GM19193 (cell line): ENCODE results near the gene FITM1.

ENCODE experiments used
- POLR2A ChIP-seq: IDR thresholded peaks from 4 replicates; pipeline ENCODE4 v1.6.1; 2011; ENCODE audit not compliant: insufficient read depth, insufficient read length; ENCODE audit errors: extremely low read depth

The FITM1 gene

GRCh38 chr14:24123424-24124417 is 6.7 kb upstream of the FITM1 start:
- TF ChIP-seq POLR2A = peak; percentile 16

- TF ChIP-seq POLR2A = no peak
Observed at GRCh38 chr14:24126939-24127338, 3.5 kb upstream of the FITM1 start.

- no peak for TF ChIP-seq POLR2A
Observed at GRCh38 chr14:24127673-24128072, 2.8 kb upstream of the FITM1 start.

DNA sequence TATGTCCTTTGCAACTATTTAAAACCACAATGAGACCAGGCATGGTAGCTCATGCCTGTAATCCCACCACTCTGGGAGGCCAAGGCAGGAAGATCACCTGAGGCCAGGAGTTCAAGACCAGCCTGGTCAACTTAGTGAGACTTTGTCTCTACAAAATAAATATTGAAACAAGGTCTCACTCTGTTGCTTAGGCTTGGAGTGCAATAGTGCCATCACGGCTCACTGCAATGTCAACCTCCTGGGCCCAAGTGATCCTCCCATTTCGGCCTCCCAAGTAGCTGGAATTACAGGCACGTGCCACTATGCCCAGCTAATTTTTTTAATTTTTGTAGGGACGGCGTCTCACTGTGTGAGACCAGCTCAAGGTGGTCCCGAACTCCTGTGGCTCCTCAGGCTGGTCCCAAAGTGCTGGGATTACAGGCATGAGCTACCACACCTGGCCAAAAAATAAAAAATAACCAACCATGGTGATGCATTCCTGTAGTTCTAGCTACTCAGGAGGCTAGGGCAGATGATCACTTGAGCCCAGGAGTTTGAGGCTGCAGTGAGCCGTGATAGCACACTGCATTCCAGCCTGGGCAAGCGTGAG is 955 bp upstream of the FITM1 start:
- no peak for TF ChIP-seq POLR2A

DNA sequence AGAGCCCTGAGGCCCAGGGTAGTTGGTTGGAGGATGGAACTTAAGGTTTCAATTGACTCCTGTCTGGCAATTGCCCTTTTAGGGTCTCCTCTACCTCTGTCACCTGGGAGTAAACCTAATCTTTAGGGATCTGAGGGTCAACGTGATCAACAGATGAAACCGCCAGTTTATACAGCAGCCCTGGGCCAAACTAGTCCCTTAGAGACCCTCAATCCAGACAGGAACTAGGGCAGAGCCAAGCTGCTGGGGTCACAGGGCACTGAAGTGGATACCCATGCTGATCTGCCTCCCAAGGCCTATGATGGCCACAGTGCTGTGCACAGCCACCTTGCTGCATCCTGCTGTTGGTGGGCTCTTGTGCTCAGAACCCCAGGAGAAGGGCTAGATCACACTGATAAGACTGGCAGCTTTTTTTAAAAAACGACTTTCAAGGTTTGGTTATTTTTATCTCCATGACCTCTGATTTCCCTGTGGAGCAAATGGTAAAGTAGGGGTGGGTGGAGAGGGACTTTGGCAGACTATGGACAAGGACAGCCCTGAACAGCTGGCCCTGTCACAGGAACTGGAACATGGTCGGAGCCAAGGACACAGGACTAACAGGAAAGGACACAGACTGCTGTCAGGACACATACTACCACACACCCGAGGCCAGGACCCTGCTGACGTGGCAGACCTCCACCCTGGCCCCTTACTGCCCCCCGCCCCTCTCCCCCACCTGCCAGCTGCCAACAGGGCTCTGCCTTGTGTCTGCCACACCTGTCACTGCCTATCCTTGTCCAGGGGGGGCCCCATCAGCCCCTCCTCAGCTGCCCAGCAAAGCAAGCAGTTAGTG is 474 bp downstream of the FITM1 start:
- no peak for TF ChIP-seq POLR2A

- no peak for TF ChIP-seq POLR2A
Observed at GRCh38 chr14:24131549-24131966, 1.1 kb downstream of the FITM1 start.

DNA sequence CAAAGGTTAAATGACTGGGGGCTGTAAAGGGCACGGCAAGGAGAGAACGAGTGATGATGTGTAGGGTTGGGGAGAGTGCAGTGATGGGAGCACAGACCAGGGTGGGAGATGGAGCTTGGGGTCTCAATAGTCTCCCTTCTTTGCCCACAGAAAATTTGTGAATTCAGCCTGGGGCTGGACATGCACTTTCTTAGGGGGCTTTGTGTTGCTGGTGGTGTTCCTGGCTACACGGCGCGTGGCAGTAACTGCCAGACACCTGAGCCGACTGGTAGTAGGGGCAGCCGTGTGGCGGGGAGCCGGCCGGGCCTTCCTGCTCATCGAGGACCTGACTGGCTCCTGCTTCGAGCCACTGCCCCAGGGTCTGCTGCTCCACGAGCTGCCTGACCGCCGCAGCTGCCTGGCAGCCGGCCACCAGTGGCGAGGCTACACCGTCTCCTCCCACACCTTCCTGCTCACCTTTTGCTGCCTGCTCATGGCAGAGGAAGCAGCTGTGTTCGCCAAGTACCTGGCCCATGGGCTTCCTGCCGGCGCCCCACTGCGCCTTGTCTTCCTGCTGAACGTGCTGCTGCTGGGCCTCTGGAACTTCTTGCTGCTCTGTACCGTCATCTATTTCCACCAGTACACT is 1.7 kb downstream of the FITM1 start:
- TF ChIP-seq POLR2A = no peak

DNA sequence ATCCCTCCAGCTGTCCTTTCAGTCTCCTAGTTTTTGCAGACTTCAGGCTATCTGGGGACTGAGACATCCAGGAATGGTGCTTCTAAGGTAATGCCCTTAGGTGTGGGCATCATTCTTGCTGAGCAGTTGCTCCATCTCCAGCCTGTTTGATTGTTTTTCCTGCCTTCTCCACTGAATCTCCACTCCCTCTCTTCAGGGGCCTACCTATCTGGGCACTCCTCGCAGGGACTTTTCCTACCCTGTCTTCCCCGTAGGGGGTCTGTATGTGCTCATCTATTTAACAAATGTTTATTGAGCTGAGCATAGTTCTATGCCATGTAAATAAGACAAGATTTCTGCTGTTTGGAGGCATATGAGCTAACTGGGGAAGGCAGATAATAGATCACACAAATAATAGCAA is 2.5 kb downstream of the FITM1 start:
- TF ChIP-seq POLR2A = no peak

DNA sequence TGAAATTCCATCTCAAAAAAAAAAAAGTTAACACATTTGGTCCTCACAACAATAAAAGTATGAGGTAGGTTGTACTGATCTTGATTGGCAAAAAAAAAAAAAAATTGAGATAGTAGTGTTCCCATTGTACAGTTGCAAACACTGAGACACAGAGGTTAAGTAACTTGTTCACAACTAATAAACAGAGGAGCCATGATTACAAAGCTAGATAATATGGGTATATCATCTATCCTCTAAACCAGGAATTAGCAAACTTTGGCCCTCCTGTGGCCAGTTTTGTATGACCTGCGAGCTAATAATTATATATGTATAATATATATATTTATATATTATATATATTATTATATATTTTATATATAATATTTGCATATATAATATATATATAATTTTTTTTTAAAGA is 3.3 kb downstream of the FITM1 start:
- no peak for TF ChIP-seq POLR2A

DNA sequence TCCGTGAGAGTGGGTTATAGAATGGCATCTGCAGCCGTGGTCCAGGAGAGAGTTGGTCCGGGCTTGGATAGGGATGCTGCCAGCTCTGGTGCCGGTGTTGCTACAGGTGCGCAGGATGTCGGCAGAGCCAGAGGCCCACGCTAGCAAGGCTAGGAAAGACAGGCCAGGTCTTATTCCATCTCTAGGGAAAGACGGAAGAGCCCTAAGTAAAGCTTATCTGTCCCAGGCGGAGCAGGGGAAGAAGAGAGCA is 5.0 kb downstream of the FITM1 start:
- no peak for TF ChIP-seq POLR2A

- TF ChIP-seq POLR2A = peak; percentile 67
Observed at GRCh38 chr14:24135834-24136683, 5.6 kb downstream of the FITM1 start, which contains the start of gene PSME1. Gene PSME1, plus strand, starts transcription at chr14:24136194. Its CDS starts 69 bp downstream, at chr14:24136263.

DNA sequence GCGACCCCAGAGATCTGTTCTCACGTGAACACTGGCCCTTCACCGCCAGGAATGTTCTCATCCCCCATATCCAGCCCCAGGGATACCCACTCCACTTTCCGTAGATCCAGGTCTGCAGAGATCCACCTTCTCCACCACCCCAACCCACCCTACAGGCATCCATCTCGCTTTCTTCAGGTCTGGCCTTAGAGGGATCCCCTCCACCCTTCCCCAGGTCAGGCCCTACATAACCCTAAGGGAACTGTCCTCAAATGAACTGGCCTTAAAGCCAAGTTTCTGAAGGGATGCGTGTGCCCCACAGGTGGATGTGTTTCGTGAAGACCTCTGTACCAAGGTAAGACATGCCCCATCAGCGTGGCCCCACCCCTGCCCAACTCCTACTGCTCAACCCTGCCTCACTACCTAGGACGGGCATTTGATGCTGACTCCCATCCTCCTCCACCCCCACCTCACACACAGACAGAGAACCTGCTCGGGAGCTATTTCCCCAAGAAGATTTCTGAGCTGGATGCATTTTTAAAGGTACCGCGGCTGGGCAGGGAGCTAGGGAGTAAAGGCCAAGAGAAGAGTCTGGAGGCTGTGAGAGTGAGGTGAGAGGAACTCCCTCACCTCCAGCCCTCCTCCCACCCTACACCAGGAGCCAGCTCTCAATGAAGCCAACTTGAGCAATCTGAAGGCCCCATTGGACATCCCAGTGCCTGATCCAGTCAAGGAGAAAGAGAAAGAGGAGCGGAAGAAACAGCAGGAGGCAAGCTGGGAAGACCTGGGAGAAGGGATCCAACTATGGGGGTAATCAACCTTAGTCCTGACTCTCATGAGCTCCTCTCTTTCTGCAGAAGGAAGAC is 6.4 kb downstream of the FITM1 start:
- TF ChIP-seq POLR2A = no peak
